ENCODE measurements around the gene MYO5C.

Gene MYO5C

GRCh38 chr15:52295421-52296001 is at the start of gene MYO5C:
TSS of gene MYO5C (minus strand) at chr15:52295804. CDS start at chr15:52295636, 168 bp downstream.
- DNase-seq (ENCODE audit: low read depth), result no peak

GRCh38 chr15:52344592-52344991 is 49.0 kb upstream of the MYO5C start:
- no peak for DNase-seq (ENCODE audit: low read depth)

- DNase-seq (ENCODE audit: low read depth), result peak; percentile 77
Measured at GRCh38 chr15:52343831-52344230, 48.2 kb upstream of the MYO5C start.

GRCh38 chr15:52340093-52340492 is 44.5 kb upstream of the MYO5C start:
- DNase-seq (ENCODE audit: low read depth), result no peak

- DNase-seq (ENCODE audit: low read depth), result no peak
Measured at GRCh38 chr15:52338891-52339290, 43.3 kb upstream of the MYO5C start.

GRCh38 chr15:52338058-52338457 is 42.5 kb upstream of the MYO5C start:
- DNase-seq (ENCODE audit: low read depth), result no peak

- DNase-seq (ENCODE audit: low read depth), result peak; percentile 86
Measured at GRCh38 chr15:52337198-52337853, 41.7 kb upstream of the MYO5C start.

GRCh38 chr15:52336529-52336928 is 40.9 kb upstream of the MYO5C start:
- DNase-seq (ENCODE audit: low read depth), result no peak

GRCh38 chr15:52334491-52335160 is 39.0 kb upstream of the MYO5C start:
- DNase-seq (ENCODE audit: low read depth), result peak; percentile 58

- peak; percentile 63 for DNase-seq (ENCODE audit: low read depth)
Measured at GRCh38 chr15:52331490-52332240, 36.1 kb upstream of the MYO5C start.

- no peak for DNase-seq (ENCODE audit: low read depth)
Measured at GRCh38 chr15:52329987-52330386, 34.4 kb upstream of the MYO5C start.

- no peak for DNase-seq (ENCODE audit: low read depth)
Measured at GRCh38 chr15:52329150-52329549, 33.5 kb upstream of the MYO5C start.

- no peak for DNase-seq (ENCODE audit: low read depth)
Measured at GRCh38 chr15:52328680-52329079, 33.1 kb upstream of the MYO5C start.

- peak; percentile 73 for DNase-seq (ENCODE audit: low read depth)
Measured at GRCh38 chr15:52326756-52327155, 31.2 kb upstream of the MYO5C start.

- no peak for DNase-seq (ENCODE audit: low read depth)
Measured at GRCh38 chr15:52324109-52324508, 28.5 kb upstream of the MYO5C start.

- no peak for DNase-seq (ENCODE audit: low read depth)
Measured at GRCh38 chr15:52318729-52319500, 23.3 kb upstream of the MYO5C start.

GRCh38 chr15:52317688-52318087 is 22.1 kb upstream of the MYO5C start:
- no peak for DNase-seq (ENCODE audit: low read depth)

- no peak for DNase-seq (ENCODE audit: low read depth)
Measured at GRCh38 chr15:52317022-52317421, 21.4 kb upstream of the MYO5C start.

GRCh38 chr15:52309154-52309548 is 13.5 kb upstream of the MYO5C start:
- no peak for DNase-seq (ENCODE audit: low read depth)

GRCh38 chr15:52308446-52309153 is 13.0 kb upstream of the MYO5C start:
- no peak for DNase-seq (ENCODE audit: low read depth)

- no peak for DNase-seq (ENCODE audit: low read depth)
Measured at GRCh38 chr15:52307847-52308246, 12.2 kb upstream of the MYO5C start.

Measured in iris pigment epithelial cell (primary cell).